ENCODE measurements around the gene LILRB5. TPM values are rescaled to one million over a fixed set of nuclear protein-coding genes. Genes with fewer than 3 reads are reported as not detected.
A peak's percentile ranks its signal among the peaks of the same experiment; 100 is the strongest.
"Not testable (repeated sequence)": the region's sequence is repeated elsewhere in the genome, so short reads cannot be mapped to it uniquely, and the experiment has no call there.

Gene LILRB5
- total RNA-seq, 1 experiment from 2014 or later: not detected

DNA sequence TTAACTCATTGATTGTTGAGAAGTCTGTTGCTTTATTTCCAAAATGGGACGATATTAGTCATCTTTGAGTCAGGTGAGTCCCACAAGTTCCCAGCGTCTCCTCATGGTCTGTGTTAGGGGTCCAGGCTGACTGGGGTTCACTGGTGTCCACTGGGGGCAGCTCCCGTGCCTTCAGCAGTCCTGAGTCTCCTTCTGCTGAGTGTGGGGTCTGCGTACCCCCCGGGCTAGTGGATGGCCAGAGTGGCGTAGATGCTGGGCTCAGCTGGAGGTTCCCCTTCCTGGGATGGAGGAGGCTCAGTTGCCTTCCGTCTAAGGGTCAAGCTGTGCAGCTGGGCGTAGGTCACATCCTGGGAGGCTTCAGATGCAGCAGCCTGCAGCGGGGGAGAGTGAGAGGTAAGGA lies 40.2 kb downstream of the LILRB5 start:
- CTCF ChIA-PET: interaction anchor here (0.6 to 0.7 kb wide), 2 partner anchors 33 to 1219 kb away, joined by 3 to 6 read pairs; no protein-coding TSS in a partner anchor
- Mint-ChIP-seq H3K4me3 (ENCODE audit: low read depth, unreplicated experiment) (no peak overlapping the region), H3K27me3 (ENCODE audit: unreplicated experiment) (peaks cover 33% of the 10 kb centered on the region), H3K27ac (ENCODE audit: unreplicated experiment) (no peak overlapping the region), H3K4me1 (ENCODE audit: low read depth, unreplicated experiment) (no peaks in the 10 kb centered on the region), H3K9me3 (ENCODE audit: low read depth, unreplicated experiment) (no peaks in the 10 kb centered on the region), H3K36me3 (ENCODE audit: insufficient read depth, unreplicated experiment) (peaks cover 5% of the 10 kb centered on the region)
- TF ChIP-seq, protein P1, sequence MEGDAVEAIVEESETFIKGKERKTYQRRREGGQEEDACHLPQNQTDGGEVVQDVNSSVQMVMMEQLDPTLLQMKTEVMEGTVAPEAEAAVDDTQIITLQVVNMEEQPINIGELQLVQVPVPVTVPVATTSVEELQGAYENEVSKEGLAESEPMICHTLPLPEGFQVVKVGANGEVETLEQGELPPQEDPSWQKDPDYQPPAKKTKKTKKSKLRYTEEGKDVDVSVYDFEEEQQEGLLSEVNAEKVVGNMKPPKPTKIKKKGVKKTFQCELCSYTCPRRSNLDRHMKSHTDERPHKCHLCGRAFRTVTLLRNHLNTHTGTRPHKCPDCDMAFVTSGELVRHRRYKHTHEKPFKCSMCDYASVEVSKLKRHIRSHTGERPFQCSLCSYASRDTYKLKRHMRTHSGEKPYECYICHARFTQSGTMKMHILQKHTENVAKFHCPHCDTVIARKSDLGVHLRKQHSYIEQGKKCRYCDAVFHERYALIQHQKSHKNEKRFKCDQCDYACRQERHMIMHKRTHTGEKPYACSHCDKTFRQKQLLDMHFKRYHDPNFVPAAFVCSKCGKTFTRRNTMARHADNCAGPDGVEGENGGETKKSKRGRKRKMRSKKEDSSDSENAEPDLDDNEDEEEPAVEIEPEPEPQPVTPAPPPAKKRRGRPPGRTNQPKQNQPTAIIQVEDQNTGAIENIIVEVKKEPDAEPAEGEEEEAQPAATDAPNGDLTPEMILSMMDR (IDR thresholded peaks at IDR 0.05; ENCODE audit: unreplicated experiment): no peak
- no peak for DNase-seq
- intact Hi-C loops (cut with micrococcal nuclease; ENCODE audit: unreplicated experiment): no loop called here
- no TSS peak for BruUV-seq (replicated peaks)

DNA sequence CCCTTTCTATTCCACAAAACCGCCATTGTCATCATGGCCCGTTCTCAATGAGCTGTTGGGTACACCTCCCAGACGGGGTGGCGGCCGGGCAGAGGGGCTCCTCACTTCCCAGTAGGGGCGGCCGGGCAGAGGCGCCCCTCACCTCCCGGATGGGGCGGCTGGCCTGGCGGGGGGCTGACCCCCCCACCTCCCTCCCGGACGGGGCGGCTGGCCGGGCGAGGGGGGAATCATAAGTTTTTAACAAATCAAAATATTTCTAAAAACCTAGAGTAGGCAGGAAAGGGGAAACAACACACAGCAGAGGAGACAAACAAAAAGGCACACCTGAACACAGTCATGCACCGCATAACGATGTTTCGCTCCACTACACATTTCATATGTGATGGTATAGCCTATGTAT lies 42.3 kb downstream of the LILRB5 start:
- peaks cover 19% of the 10 kb centered on the region for H3K36me3 Mint-ChIP-seq (ENCODE audit: insufficient read depth, unreplicated experiment)
- DNase-seq; H3K27ac Mint-ChIP-seq (ENCODE audit: unreplicated experiment); intact Hi-C loops (cut with micrococcal nuclease; ENCODE audit: unreplicated experiment); BruUV-seq (replicated peaks); H3K4me3 Mint-ChIP-seq (ENCODE audit: low read depth, unreplicated experiment); H3K9me3 Mint-ChIP-seq (ENCODE audit: low read depth, unreplicated experiment); CTCF ChIA-PET: not testable (repeated sequence)
- H3K4me1 Mint-ChIP-seq (ENCODE audit: low read depth, unreplicated experiment): peaks cover 19% of the 10 kb centered on the region
- H3K27me3 Mint-ChIP-seq (ENCODE audit: unreplicated experiment): peaks cover 23% of the 10 kb centered on the region

DNA sequence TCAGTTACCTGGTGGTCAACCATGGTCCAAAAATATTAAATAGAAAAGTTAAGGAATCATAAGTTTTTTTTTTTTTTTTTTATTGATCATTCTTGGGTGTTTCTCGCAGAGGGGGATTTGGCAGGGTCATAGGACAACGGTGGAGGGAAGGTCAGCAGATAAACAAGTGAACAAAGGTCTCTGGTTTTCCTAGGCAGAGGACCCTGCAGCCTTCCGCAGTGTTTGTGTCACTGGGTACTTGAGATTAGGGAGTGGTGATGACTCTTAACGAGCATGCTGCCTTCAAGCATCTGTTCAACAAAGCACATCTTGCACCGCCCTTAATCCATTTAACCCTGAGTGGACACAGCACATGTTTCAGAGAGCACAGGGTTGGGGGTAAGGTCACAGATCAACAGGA lies 42.9 kb downstream of the LILRB5 start:
- H3K27ac Mint-ChIP-seq (ENCODE audit: unreplicated experiment); CTCF ChIA-PET; H3K4me3 Mint-ChIP-seq (ENCODE audit: low read depth, unreplicated experiment); H3K9me3 Mint-ChIP-seq (ENCODE audit: low read depth, unreplicated experiment); intact Hi-C loops (cut with micrococcal nuclease; ENCODE audit: unreplicated experiment); BruUV-seq (replicated peaks); DNase-seq: not testable (repeated sequence)
- Mint-ChIP-seq H3K27me3 (ENCODE audit: unreplicated experiment) (peaks cover 22% of the 10 kb centered on the region), H3K36me3 (ENCODE audit: insufficient read depth, unreplicated experiment) (peaks cover 24% of the 10 kb centered on the region), H3K4me1 (ENCODE audit: low read depth, unreplicated experiment) (peaks cover 24% of the 10 kb centered on the region)

DNA sequence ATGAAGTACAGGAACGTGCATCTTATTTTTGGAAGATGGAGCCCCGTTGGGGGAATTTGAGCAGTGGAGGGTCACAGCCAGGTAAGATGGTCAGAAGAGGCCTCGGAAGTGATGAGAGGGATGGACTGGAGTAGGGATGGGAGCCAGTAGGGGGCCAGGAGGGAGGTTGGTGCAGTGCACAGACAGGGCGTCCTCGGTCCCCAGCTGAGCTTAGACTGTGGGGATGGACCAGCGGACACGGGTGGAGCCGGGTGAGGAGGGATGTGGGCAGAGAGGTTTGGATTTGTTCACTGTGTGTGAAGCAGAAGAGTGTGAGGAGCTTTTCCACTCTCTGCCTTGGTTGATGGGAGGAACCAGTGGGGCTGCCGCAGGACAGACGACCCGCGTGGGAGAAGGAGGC lies 45.8 kb downstream of the LILRB5 start:
- Mint-ChIP-seq H3K27me3 (ENCODE audit: unreplicated experiment) (no peaks in the 10 kb centered on the region), H3K4me1 (ENCODE audit: low read depth, unreplicated experiment) (peaks cover 46% of the 10 kb centered on the region), H3K36me3 (ENCODE audit: insufficient read depth, unreplicated experiment) (peaks cover 54% of the 10 kb centered on the region), H3K27ac (ENCODE audit: unreplicated experiment) (peak overlapping the region; percentile 56), H3K9me3 (ENCODE audit: low read depth, unreplicated experiment) (no peaks in the 10 kb centered on the region), H3K4me3 (ENCODE audit: low read depth, unreplicated experiment) (peak overlapping the region; percentile 37)
- BruUV-seq (replicated peaks): no TSS peak
- intact Hi-C loops (cut with micrococcal nuclease; ENCODE audit: unreplicated experiment): no loop called here
- no peak for DNase-seq
- TF ChIP-seq, protein P1 (IDR thresholded peaks at IDR 0.05; ENCODE audit: unreplicated experiment): no peak
- CTCF ChIA-PET: interaction anchor here (0.8 to 2.4 kb wide), 5 partner anchors 11 to 418 kb away, joined by 3 to 14 read pairs (median 5); partner anchors contain the start of genes RPS9 and TSEN34

DNA sequence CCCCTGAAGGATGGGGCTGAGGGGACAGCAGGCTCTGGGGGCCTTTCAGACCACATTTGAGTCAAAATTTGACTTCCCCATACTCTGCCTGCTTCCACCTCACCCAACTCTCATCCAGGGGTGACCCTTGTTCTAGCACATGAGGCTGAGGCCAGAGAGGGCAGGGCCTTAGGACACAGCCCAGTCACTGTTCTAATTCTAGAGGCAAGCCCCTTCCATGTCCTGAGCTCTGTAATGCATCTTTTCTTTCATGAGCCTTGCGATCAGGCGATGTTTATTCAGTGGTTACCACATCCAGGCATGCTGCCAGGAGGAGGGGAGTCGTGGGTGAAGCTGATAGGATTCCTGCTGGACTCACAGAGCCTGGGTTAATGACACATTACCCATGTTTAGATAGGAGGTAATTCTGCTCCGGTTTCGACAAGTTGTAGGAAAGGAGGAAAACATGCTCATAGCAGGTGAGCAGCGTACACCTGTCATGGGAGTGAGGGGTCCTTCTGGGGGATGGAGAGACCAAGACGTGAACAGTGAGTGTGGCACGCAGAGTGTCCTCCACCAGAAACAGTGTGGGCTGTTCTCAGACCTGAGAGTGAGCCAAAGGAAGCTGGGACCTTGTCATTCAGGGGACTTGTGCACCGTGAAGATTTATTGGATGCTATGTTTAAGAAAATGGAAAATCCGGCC lies 47.1 kb downstream of the LILRB5 start:
- no peaks in the 10 kb centered on the region for H3K27me3 Mint-ChIP-seq (ENCODE audit: unreplicated experiment)
- CTCF ChIA-PET: interaction anchor here (0.6 to 2.4 kb wide), 14 partner anchors 10 to 586 kb away, joined by 3 to 14 read pairs (median 4); partner anchors contain the start of genes LENG1, MBOAT7, RPS9 and TMC4
- no TSS peak for BruUV-seq (replicated peaks)
- peak overlapping the region; percentile 96 for H3K27ac Mint-ChIP-seq (ENCODE audit: unreplicated experiment)
- DNase-seq: peak; percentile 98
- peaks cover 67% of the 10 kb centered on the region for H3K36me3 Mint-ChIP-seq (ENCODE audit: insufficient read depth, unreplicated experiment)
- H3K4me3 Mint-ChIP-seq (ENCODE audit: low read depth, unreplicated experiment): peak overlapping the region; percentile 37
- intact Hi-C loops (cut with micrococcal nuclease; ENCODE audit: unreplicated experiment): loop anchor here (1.0 kb wide), 2 partner anchors 9 to 21 kb away; no protein-coding TSS in a partner anchor
- no peaks in the 10 kb centered on the region for H3K9me3 Mint-ChIP-seq (ENCODE audit: low read depth, unreplicated experiment)
- peaks cover 51% of the 10 kb centered on the region for H3K4me1 Mint-ChIP-seq (ENCODE audit: low read depth, unreplicated experiment)
- TF ChIP-seq, protein P1 (IDR thresholded peaks at IDR 0.05; ENCODE audit: unreplicated experiment): no peak
